A549 (cell line): Measurements from ENCODE around the gene MGAT5B.

ENCODE experiments used
- CTCF ChIP-seq: fragments of >200 bp; sonication (Bioruptor Twin); formaldehyde crosslinking; IDR thresholded peaks from 3 replicates; pipeline ENCODE4 v1.5.1; 2016
- KDM1A ChIP-seq: fragments of 200-600 bp; sonication (generic); IDR thresholded peaks from 2 replicates; pipeline ENCODE4 v1.6.1; 2016; ENCODE audit warnings: low read depth, mild to moderate bottlenecking
- KDM5A ChIP-seq: fragments of 200-600 bp; sonication (generic); IDR thresholded peaks from 2 replicates; pipeline ENCODE4 v1.6.1; 2016; ENCODE audit warnings: antibody characterized with exemption, mild to moderate bottlenecking

DNA sequence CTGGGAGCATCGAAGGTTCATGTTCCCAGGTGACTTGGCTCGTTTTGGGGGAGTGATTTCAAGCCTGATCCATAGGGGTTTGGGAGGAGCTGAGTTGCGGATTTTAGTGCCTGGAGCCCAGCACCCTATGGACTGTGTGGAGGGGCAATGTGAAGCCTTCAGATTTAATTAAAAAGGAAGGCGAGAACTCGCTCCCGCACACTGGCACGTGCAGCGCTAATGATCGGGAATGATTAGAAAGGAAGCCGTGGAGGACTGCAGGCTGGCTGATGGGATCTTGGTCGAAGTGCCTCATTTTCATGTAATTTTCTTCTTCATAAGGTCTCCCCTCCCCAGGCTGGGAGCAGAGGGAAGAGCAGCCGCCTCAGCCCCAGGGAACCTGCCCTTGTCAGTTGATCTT is 12.8 kb downstream of the MGAT5B start:
- no peak for TF ChIP-seq KDM1A
- TF ChIP-seq KDM5A, result no peak
- TF ChIP-seq CTCF, result no peak
